SK-N-SH (cell line): ENCODE results near the gene RIPOR2. TPM values are rescaled to one million over a fixed set of nuclear protein-coding genes. Genes with fewer than 3 reads are reported as not detected.

ENCODE experiments used
- CTCF ChIA-PET: fragments of 300-600, 350-600 bp; formaldehyde crosslinking; extraction: SDS; loops from one replicate; lab custom pipeline; 2021; lab: Yijun Ruan, JAX
- POLR2A ChIA-PET: fragments of 350-600 bp; sonication (Branson Sonifier 250); formaldehyde crosslinking; extraction: SDS; loops from one replicate; lab custom pipeline; 2020; ENCODE audit warnings: antibody characterized with exemption, inconsistent platforms; lab: Yijun Ruan, JAX
- DNase-seq: peaks from one replicate; pipeline ENCODE4 v3.0.0; 2012
- H2AFZ ChIP-seq: fragments of 200-600 bp; sonication (generic); 2 replicates; pipeline ENCODE4 v1.8.1; 2016; ENCODE audit warnings: antibody characterized with exemption, mild to moderate bottlenecking, low read depth
- H3F3A ChIP-seq: fragments of 200-600 bp; sonication (generic); replicated peaks from 2 replicates; pipeline ENCODE3; 2016; ENCODE audit warnings: antibody characterized with exemption, mild to moderate bottlenecking; ENCODE audit not compliant: insufficient read depth
- H3K27ac ChIP-seq, 2 experiments: fragments of 200-500 bp in 1 of 2; fragments of 200-600 bp in 1 of 2; sonication (Bioruptor generic) in 1 of 2; sonication (generic), shearing (Covaris generic) in 1 of 2; 2 replicates each; pipeline versions ENCODE4 v1.5.1 to v1.6.1; 2014 to 2016; ENCODE audit warnings: low read depth in 2 of 2, inconsistent platforms in 1 of 2, low read length in 1 of 2, mild to moderate bottlenecking in 1 of 2, mixed read lengths in 1 of 2
- H3K27me3 ChIP-seq: fragments of 200-600 bp; sonication (generic), shearing (Covaris generic); 2 replicates; pipeline ENCODE4 v1.6.1; 2016; ENCODE audit warnings: mixed run types; ENCODE audit not compliant: insufficient read depth
- H3K36me3 ChIP-seq, 2 experiments: fragments of 200-500 bp in 1 of 2; fragments of 200-600 bp in 1 of 2; sonication (Bioruptor generic) in 1 of 2; sonication (generic) in 1 of 2; replicated peaks in 1 of 2; 2 replicates each; pipeline versions ENCODE3 to v1.5.1; 2014 to 2016; ENCODE audit warnings: low read length in 1 of 2, mild to moderate bottlenecking in 1 of 2; ENCODE audit not compliant: insufficient read depth in 2 of 2, control insufficient read depth in 1 of 2
- H3K4me1 ChIP-seq, 2 experiments: fragments of 200-500 bp in 1 of 2; fragments of 200-600 bp in 1 of 2; sonication (Bioruptor generic) in 1 of 2; sonication (generic), shearing (Covaris generic) in 1 of 2; 2 replicates each; pipeline versions ENCODE4 v1.5.1 to v1.6.1; 2014 to 2016; ENCODE audit warnings: low read depth in 1 of 2, low read length in 1 of 2, mixed run types in 1 of 2; ENCODE audit not compliant: insufficient read depth in 2 of 2, control insufficient read depth in 1 of 2
- H3K4me2 ChIP-seq: fragments of 200-600 bp; sonication (generic), shearing (Covaris generic); 2 replicates; pipeline ENCODE4 v1.6.1; 2017; ENCODE audit warnings: mixed run types
- H3K4me3 ChIP-seq, 2 experiments: fragments of 200-500 bp in 1 of 2; fragments of 200-600 bp in 1 of 2; sonication (Bioruptor generic) in 1 of 2; sonication (generic), shearing (Covaris generic) in 1 of 2; 2 replicates each; pipeline versions ENCODE4 v1.5.1 to v1.8.1; 2014 to 2016; ENCODE audit warnings: low read depth in 2 of 2, inconsistent platforms in 1 of 2, low read length in 1 of 2, mild to moderate bottlenecking in 1 of 2, mixed read lengths in 1 of 2, moderate library complexity in 1 of 2
- H3K79me2 ChIP-seq: fragments of 200-600 bp; sonication (generic); 2 replicates; pipeline ENCODE4 v1.8.1; 2017; ENCODE audit warnings: mild to moderate bottlenecking; ENCODE audit not compliant: insufficient read depth
- H3K9ac ChIP-seq: fragments of 200-600 bp; sonication (generic); 2 replicates; pipeline ENCODE4 v1.6.1; 2017; ENCODE audit warnings: mixed run types
- H3K9me2 ChIP-seq: fragments of 200-600 bp; sonication (generic); 2 replicates; pipeline ENCODE4 v1.6.1; 2017; ENCODE audit warnings: mixed run types
- H3K9me3 ChIP-seq: fragments of 200-600 bp; sonication (generic); 2 replicates; pipeline ENCODE4 v1.6.1; 2017; ENCODE audit warnings: mixed run types, mild to moderate bottlenecking, moderate library complexity
- H4K20me1 ChIP-seq: fragments of 200-600 bp; sonication (generic); 2 replicates; pipeline ENCODE4 v1.6.1; 2017; ENCODE audit warnings: mild to moderate bottlenecking, mixed run types; ENCODE audit not compliant: insufficient read depth
- CHD2 ChIP-seq: fragments of 150-350 bp; IDR thresholded peaks from 2 replicates; pipeline ENCODE4 v1.6.1; 2018; ENCODE audit warnings: low read length; ENCODE audit not compliant: partially characterized antibody
- CTCF ChIP-seq: fragments of 200-600 bp; sonication (generic); IDR thresholded peaks from 2 replicates; pipeline ENCODE4 v1.6.1; 2017; ENCODE audit warnings: antibody characterized with exemption, mild to moderate bottlenecking, moderate library complexity
- ELF1 ChIP-seq: IDR thresholded peaks from 2 replicates; pipeline ENCODE4 v1.4.0; 2012
- FOSL2 ChIP-seq: IDR thresholded peaks from 2 replicates; pipeline ENCODE4 v1.4.0; 2012; ENCODE audit warnings: low read depth, mild to moderate bottlenecking, moderate library complexity, borderline replicate concordance
- FOXM1 ChIP-seq: IDR thresholded peaks from 2 replicates; pipeline ENCODE4 v1.4.0; 2012; ENCODE audit warnings: low read depth, mild to moderate bottlenecking
- GATA2 ChIP-seq: sonication (generic); formaldehyde crosslinking; IDR thresholded peaks from 2 replicates; pipeline ENCODE4 v1.5.0; 2020; ENCODE audit warnings: mild to moderate bottlenecking, missing genetic modification reagents
- IRF3 ChIP-seq: fragments of 150-350 bp; IDR thresholded peaks from 2 replicates; pipeline ENCODE4 v1.6.1; 2016; ENCODE audit warnings: mild to moderate bottlenecking, low read depth, low read length
- JUND ChIP-seq: IDR thresholded peaks from 2 replicates; pipeline ENCODE4 v1.4.0; 2012
- MEF2A ChIP-seq: IDR thresholded peaks from 2 replicates; pipeline ENCODE4 v1.4.0; 2012; ENCODE audit warnings: low read depth, borderline replicate concordance
- MXI1 ChIP-seq: IDR thresholded peaks from 2 replicates; pipeline ENCODE4 v1.6.1; 2012; ENCODE audit warnings: mild to moderate bottlenecking, low read depth, low read length, improper control_type of control experiment
- RAD21 ChIP-seq: IDR thresholded peaks from 2 replicates; pipeline ENCODE4 v1.6.1; 2012; ENCODE audit warnings: mild to moderate bottlenecking, low read length
- RCOR1 ChIP-seq: fragments of 150-350 bp; IDR thresholded peaks from 2 replicates; pipeline ENCODE4 v1.6.1; 2017; ENCODE audit warnings: antibody characterized with exemption, low read length
- RFX5 ChIP-seq: IDR thresholded peaks from 2 replicates; pipeline ENCODE4 v1.6.1; 2012; ENCODE audit warnings: mild to moderate bottlenecking, improper control_type of control experiment, low read length
- SIN3A ChIP-seq: IDR thresholded peaks from 2 replicates; pipeline ENCODE4 v1.6.1; 2012; ENCODE audit warnings: low read depth, mild to moderate bottlenecking, low read length, moderate library complexity, borderline replicate concordance
- SMC3 ChIP-seq: IDR thresholded peaks from 2 replicates; pipeline ENCODE4 v1.6.1; 2012; ENCODE audit warnings: low read depth, low read length, improper control_type of control experiment
- TCF12 ChIP-seq: IDR thresholded peaks from 2 replicates; pipeline ENCODE4 v1.4.0; 2012
- TEAD4 ChIP-seq: IDR thresholded peaks from 2 replicates; pipeline ENCODE4 v1.4.0; 2012; ENCODE audit warnings: mild to moderate bottlenecking, borderline replicate concordance; ENCODE audit not compliant: insufficient read depth
- USF1 ChIP-seq: IDR thresholded peaks from 2 replicates; pipeline ENCODE4 v1.4.0; 2012; ENCODE audit warnings: low read depth, borderline replicate concordance
- USF2 ChIP-seq: fragments of 150-350 bp; IDR thresholded peaks from 2 replicates; pipeline ENCODE4 v1.6.1; 2017; ENCODE audit warnings: antibody characterized with exemption, low read length, low read depth, borderline replicate concordance
- YY1 ChIP-seq: IDR thresholded peaks from 2 replicates; pipeline ENCODE4 v1.4.0; 2012; ENCODE audit warnings: low read depth, mild to moderate bottlenecking
- ZBTB33 ChIP-seq: IDR thresholded peaks from 2 replicates; pipeline ENCODE4 v1.4.0; 2012; ENCODE audit warnings: low read depth, borderline replicate concordance
- WGBS: methylation state at CpG from one replicate; pipeline ENCODE4 v1.1.6; 2017; ENCODE audit warnings: low lambda C conversion rate; 5-methylcytosine and 5-hydroxymethylcytosine counted together
- polyA plus RNA-seq, 3 experiments: library from polyadenylated mRNA; depleted of rRNA; stranded (reverse); fragments of >200 nt; gene quantifications; 2 replicates each; pipeline ENCODE4 v1.2.3, GENCODE V29; 2012

RIPOR2 gene
- polyA plus RNA-seq, 1 of the 3 experiments (the other 2 are of a cell fraction), result 0.05 TPM

GRCh38 chr6:24890471-24890870 is 45.3 kb downstream of the RIPOR2 start:
- Histone ChIP-seq H3K27me3 (no peaks in the 10 kb centered on the region), H3K27ac (no peak overlapping the region), H3K9me3 (no peaks in the 10 kb centered on the region), H3K9ac (no peak overlapping the region), H4K20me1 (no peaks in the 10 kb centered on the region), H3K36me3 (no peaks in the 10 kb centered on the region), H3K4me1 (no peaks in the 10 kb centered on the region; a peak in 2 of 4 replicates), H3K9me2 (no peaks in the 10 kb centered on the region), H3K79me2 (no peaks in the 10 kb centered on the region), H3F3A (no peaks in the 10 kb centered on the region), H2AFZ (no peak overlapping the region), H3K4me2 (no peak overlapping the region), H3K4me3 (no peak overlapping the region)
- DNase-seq, result no peak
- CTCF ChIA-PET, result interaction anchor here (1.1 kb wide), 1 partner anchor 34 kb away, joined by 3 read pairs; no protein-coding TSS in a partner anchor
- TF ChIP-seq GATA2 (CRISPR knock-in tag) (no peak), RCOR1 (no peak), FOXM1 (no peak), YY1 (no peak), CTCF (no peak), TCF12 (no peak), JUND (no peak), SMC3 (no peak), SIN3A (no peak), USF1 (no peak), ELF1 (no peak), TEAD4 (no peak), MXI1 (no peak), CHD2 (no peak)
- POLR2A ChIA-PET, result no interaction called here
- 38% methylated on average over 1 of the region's 1 CpG for WGBS

- Histone ChIP-seq H3K36me3 (no peaks in the 10 kb centered on the region), H3K9me2 (no peaks in the 10 kb centered on the region), H3K4me1 (no peaks in the 10 kb centered on the region; a peak in 2 of 4 replicates), H3K4me2 (no peak overlapping the region), H4K20me1 (no peaks in the 10 kb centered on the region), H3K9me3 (no peaks in the 10 kb centered on the region), H3K27me3 (no peaks in the 10 kb centered on the region), H3K79me2 (no peaks in the 10 kb centered on the region), H2AFZ (no peak overlapping the region), H3K27ac (no peak overlapping the region), H3F3A (no peaks in the 10 kb centered on the region), H3K9ac (no peak overlapping the region), H3K4me3 (no peak overlapping the region)
- WGBS, result 87% methylated on average over 5 of the region's 5 CpGs
- ChIA-PET POLR2A (no interaction called here), CTCF (interaction anchor here (0.9 to 3.1 kb wide), 5 partner anchors 14 to 200 kb away, joined by 3 to 10 read pairs (median 4); no protein-coding TSS in a partner anchor)
- TF ChIP-seq RFX5 (no peak), ZBTB33 (no peak), MEF2A (no peak), RAD21 (no peak), IRF3 (no peak), FOSL2 (no peak), MXI1 (no peak), TEAD4 (no peak), USF2 (no peak), ELF1 (no peak), JUND (no peak)
- no peak for DNase-seq
These were observed 46.9 kb downstream of the RIPOR2 start for GRCh38 chr6:24888715-24889370.
